SK-N-SH (cell line): Measurements from ENCODE around the gene FGF5. TPM values are rescaled to one million over a fixed set of nuclear protein-coding genes. Genes with fewer than 3 reads are reported as not detected.

Experiments
- CTCF ChIA-PET: fragments of 300-600, 350-600 bp; formaldehyde crosslinking; extraction: SDS; loops from one replicate; lab custom pipeline; 2021; lab: Yijun Ruan, JAX
- POLR2A ChIA-PET: fragments of 350-600 bp; sonication (Branson Sonifier 250); formaldehyde crosslinking; extraction: SDS; loops from one replicate; lab custom pipeline; 2020; ENCODE audit warnings: antibody characterized with exemption, inconsistent platforms; lab: Yijun Ruan, JAX
- DNase-seq: peaks from one replicate; pipeline ENCODE4 v3.0.0; 2012
- H2AFZ ChIP-seq: fragments of 200-600 bp; sonication (generic); 2 replicates; pipeline ENCODE4 v1.8.1; 2016; ENCODE audit warnings: antibody characterized with exemption, mild to moderate bottlenecking, low read depth
- H3F3A ChIP-seq: fragments of 200-600 bp; sonication (generic); replicated peaks from 2 replicates; pipeline ENCODE3; 2016; ENCODE audit warnings: antibody characterized with exemption, mild to moderate bottlenecking; ENCODE audit not compliant: insufficient read depth
- H3K27ac ChIP-seq, 2 experiments: fragments of 200-500 bp in 1 of 2; fragments of 200-600 bp in 1 of 2; sonication (Bioruptor generic) in 1 of 2; sonication (generic), shearing (Covaris generic) in 1 of 2; 2 replicates each; pipeline versions ENCODE4 v1.5.1 to v1.6.1; 2014 to 2016; ENCODE audit warnings: low read depth in 2 of 2, inconsistent platforms in 1 of 2, low read length in 1 of 2, mild to moderate bottlenecking in 1 of 2, mixed read lengths in 1 of 2
- H3K27me3 ChIP-seq: fragments of 200-600 bp; sonication (generic), shearing (Covaris generic); 2 replicates; pipeline ENCODE4 v1.6.1; 2016; ENCODE audit warnings: mixed run types; ENCODE audit not compliant: insufficient read depth
- H3K36me3 ChIP-seq, 2 experiments: fragments of 200-500 bp in 1 of 2; fragments of 200-600 bp in 1 of 2; sonication (Bioruptor generic) in 1 of 2; sonication (generic) in 1 of 2; replicated peaks in 1 of 2; 2 replicates each; pipeline versions ENCODE3 to v1.5.1; 2014 to 2016; ENCODE audit warnings: low read length in 1 of 2, mild to moderate bottlenecking in 1 of 2; ENCODE audit not compliant: insufficient read depth in 2 of 2, control insufficient read depth in 1 of 2
- H3K4me1 ChIP-seq, 2 experiments: fragments of 200-500 bp in 1 of 2; fragments of 200-600 bp in 1 of 2; sonication (Bioruptor generic) in 1 of 2; sonication (generic), shearing (Covaris generic) in 1 of 2; 2 replicates each; pipeline versions ENCODE4 v1.5.1 to v1.6.1; 2014 to 2016; ENCODE audit warnings: low read depth in 1 of 2, low read length in 1 of 2, mixed run types in 1 of 2; ENCODE audit not compliant: insufficient read depth in 2 of 2, control insufficient read depth in 1 of 2
- H3K4me2 ChIP-seq: fragments of 200-600 bp; sonication (generic), shearing (Covaris generic); 2 replicates; pipeline ENCODE4 v1.6.1; 2017; ENCODE audit warnings: mixed run types
- H3K4me3 ChIP-seq, 2 experiments: fragments of 200-500 bp in 1 of 2; fragments of 200-600 bp in 1 of 2; sonication (Bioruptor generic) in 1 of 2; sonication (generic), shearing (Covaris generic) in 1 of 2; 2 replicates each; pipeline versions ENCODE4 v1.5.1 to v1.8.1; 2014 to 2016; ENCODE audit warnings: low read depth in 2 of 2, inconsistent platforms in 1 of 2, low read length in 1 of 2, mild to moderate bottlenecking in 1 of 2, mixed read lengths in 1 of 2, moderate library complexity in 1 of 2
- H3K79me2 ChIP-seq: fragments of 200-600 bp; sonication (generic); 2 replicates; pipeline ENCODE4 v1.8.1; 2017; ENCODE audit warnings: mild to moderate bottlenecking; ENCODE audit not compliant: insufficient read depth
- H3K9ac ChIP-seq: fragments of 200-600 bp; sonication (generic); 2 replicates; pipeline ENCODE4 v1.6.1; 2017; ENCODE audit warnings: mixed run types
- H3K9me2 ChIP-seq: fragments of 200-600 bp; sonication (generic); 2 replicates; pipeline ENCODE4 v1.6.1; 2017; ENCODE audit warnings: mixed run types
- H3K9me3 ChIP-seq: fragments of 200-600 bp; sonication (generic); 2 replicates; pipeline ENCODE4 v1.6.1; 2017; ENCODE audit warnings: mixed run types, mild to moderate bottlenecking, moderate library complexity
- H4K20me1 ChIP-seq: fragments of 200-600 bp; sonication (generic); 2 replicates; pipeline ENCODE4 v1.6.1; 2017; ENCODE audit warnings: mild to moderate bottlenecking, mixed run types; ENCODE audit not compliant: insufficient read depth
- CHD2 ChIP-seq: fragments of 150-350 bp; IDR thresholded peaks from 2 replicates; pipeline ENCODE4 v1.6.1; 2018; ENCODE audit warnings: low read length; ENCODE audit not compliant: partially characterized antibody
- CTCF ChIP-seq: fragments of 200-600 bp; sonication (generic); IDR thresholded peaks from 2 replicates; pipeline ENCODE4 v1.6.1; 2017; ENCODE audit warnings: antibody characterized with exemption, mild to moderate bottlenecking, moderate library complexity
- EP300 ChIP-seq, 2 experiments: IDR thresholded peaks; 2 replicates each; pipeline versions ENCODE4 v1.4.0 to v1.6.1; 2012; ENCODE audit warnings: borderline replicate concordance in 1 of 2, low read depth in 1 of 2, low read length in 1 of 2
- MXI1 ChIP-seq: IDR thresholded peaks from 2 replicates; pipeline ENCODE4 v1.6.1; 2012; ENCODE audit warnings: mild to moderate bottlenecking, low read depth, low read length, improper control_type of control experiment
- NRF1 ChIP-seq: IDR thresholded peaks from 2 replicates; pipeline ENCODE4 v1.6.1; 2012; ENCODE audit warnings: low read depth, mild to moderate bottlenecking, low read length
- PBX3 ChIP-seq: IDR thresholded peaks from 2 replicates; pipeline ENCODE4; 2012
- POLR2AphosphoS5 ChIP-seq: IDR thresholded peaks from 2 replicates; pipeline ENCODE4 v1.6.1; 2012; ENCODE audit warnings: low read depth, low read length
- RAD21 ChIP-seq: IDR thresholded peaks from 2 replicates; pipeline ENCODE4 v1.6.1; 2012; ENCODE audit warnings: mild to moderate bottlenecking, low read length
- SMC3 ChIP-seq: IDR thresholded peaks from 2 replicates; pipeline ENCODE4 v1.6.1; 2012; ENCODE audit warnings: low read depth, low read length, improper control_type of control experiment
- WGBS: methylation state at CpG from one replicate; pipeline ENCODE4 v1.1.6; 2017; ENCODE audit warnings: low lambda C conversion rate; 5-methylcytosine and 5-hydroxymethylcytosine counted together
- polyA plus RNA-seq, 3 experiments: library from polyadenylated mRNA; depleted of rRNA; stranded (reverse); fragments of >200 nt; gene quantifications; 2 replicates each; pipeline ENCODE4 v1.2.3, GENCODE V29; 2012

FGF5 gene
- polyA plus RNA-seq, 1 of the 3 experiments (the other 2 are of a cell fraction) = 17.7 TPM

GRCh38 chr4:80220711-80221110 is 45.8 kb upstream of the FGF5 start:
- Histone ChIP-seq H3F3A (peaks cover 8% of the 10 kb centered on the region), H3K9me3 (no peaks in the 10 kb centered on the region), H3K79me2 (no peaks in the 10 kb centered on the region), H3K4me3 (no peak overlapping the region), H3K4me1 (peaks cover 7 to 8% of the 10 kb centered on the region in 2 experiments; a peak in 3 of 4 replicates), H3K9ac (0 out of 2 replicates have a peak overlapping the region, but pooled peaks have one; percentile 0), H3K27me3 (no peaks in the 10 kb centered on the region), H3K27ac (peak overlapping the region in 1 of 2 experiments; percentile 64; a peak in 1 of 4 replicates), H3K9me2 (no peaks in the 10 kb centered on the region), H3K4me2 (no peak overlapping the region), H3K36me3 (no peaks in the 10 kb centered on the region), H4K20me1 (no peaks in the 10 kb centered on the region), H2AFZ (peak overlapping the region; percentile 34; the same call in 1 of the 2 replicates)
- 23% methylated on average over 3 of the region's 3 CpGs for WGBS
- ChIA-PET CTCF (interaction anchor here (0.7 to 9.9 kb wide), 21 partner anchors 9 to 1272 kb away, joined by 3 to 108 read pairs (median 4); partner anchors contain the start of genes CFAP299 and FGF5), POLR2A (no interaction called here)
- no peak for DNase-seq
- no peak for TF ChIP-seq SMC3
- TF ChIP-seq POLR2AphosphoS5 = no peak
- no peak for TF ChIP-seq EP300 (IDR thresholded peaks at IDR 0.05; ENCODE audit: borderline replicate concordance in 1 of 2, low read depth in 1 of 2, low read length in 1 of 2)
- TF ChIP-seq PBX3 = no peak
- TF ChIP-seq MXI1 = peak; percentile 24; the same call in 1 of the 2 replicates

- Histone ChIP-seq H3K36me3 (no peaks in the 10 kb centered on the region), H2AFZ (0 out of 2 replicates have a peak overlapping the region, but pooled peaks have one; percentile 34), H3K4me2 (no peak overlapping the region), H3K4me3 (no peak overlapping the region), H3F3A (peaks cover 7% of the 10 kb centered on the region), H3K27me3 (no peaks in the 10 kb centered on the region), H3K27ac (peak overlapping the region in 1 of 2 experiments; percentile 64; a peak in 1 of 4 replicates), H4K20me1 (no peaks in the 10 kb centered on the region), H3K9me3 (no peaks in the 10 kb centered on the region), H3K4me1 (peaks cover 7 to 8% of the 10 kb centered on the region in 2 experiments; a peak in 3 of 4 replicates), H3K9ac (no peak overlapping the region), H3K9me2 (no peaks in the 10 kb centered on the region), H3K79me2 (no peaks in the 10 kb centered on the region)
- ChIA-PET CTCF (interaction anchor here (0.6 to 9.9 kb wide), 15 partner anchors 9 to 1272 kb away, joined by 3 to 108 read pairs (median 4); partner anchors contain the start of gene CFAP299), POLR2A (no interaction called here)
- no peak for DNase-seq
- TF ChIP-seq NRF1 (no peak), RAD21 (peak; percentile 60), CHD2 (no peak), CTCF (peak; percentile 72)
Observed at GRCh38 chr4:80221161-80221560, 45.3 kb upstream of the FGF5 start.
